Fibroblast of villous mesenchyme (primary cell): ENCODE results near the gene KLK6. TPM values are rescaled to one million over a fixed set of nuclear protein-coding genes. Genes with fewer than 3 reads are reported as not detected.
"Not testable (repeated sequence)": the region's sequence is repeated elsewhere in the genome, so short reads cannot be mapped to it uniquely, and the experiment has no call there.

Experiments used
- DNase-seq: peaks from one replicate; pipeline ENCODE4 v3.0.0-alpha.2; 2010; ENCODE audit warnings: low read depth
- H3K4me3 ChIP-seq: 2 replicates; pipeline ENCODE4 v1.5.1; 2011; ENCODE audit warnings: low read depth, mild to moderate bottlenecking, low read length
- total RNA-seq: library from RNA; depleted of rRNA; stranded (reverse); fragments of >200 nt; gene quantifications from 2 replicates; pipeline ENCODE4 v1.2.3, GENCODE V29; 2012
- TF ChIP-seq, protein P1 (sequence below): IDR thresholded peaks from 2 replicates; pipeline ENCODE4 v1.5.1; 2012; ENCODE audit warnings: low read depth, mild to moderate bottlenecking, low read length; ENCODE audit not compliant: insufficient read depth

The KLK6 gene
- total RNA-seq, 1 donor: not detected

DNA sequence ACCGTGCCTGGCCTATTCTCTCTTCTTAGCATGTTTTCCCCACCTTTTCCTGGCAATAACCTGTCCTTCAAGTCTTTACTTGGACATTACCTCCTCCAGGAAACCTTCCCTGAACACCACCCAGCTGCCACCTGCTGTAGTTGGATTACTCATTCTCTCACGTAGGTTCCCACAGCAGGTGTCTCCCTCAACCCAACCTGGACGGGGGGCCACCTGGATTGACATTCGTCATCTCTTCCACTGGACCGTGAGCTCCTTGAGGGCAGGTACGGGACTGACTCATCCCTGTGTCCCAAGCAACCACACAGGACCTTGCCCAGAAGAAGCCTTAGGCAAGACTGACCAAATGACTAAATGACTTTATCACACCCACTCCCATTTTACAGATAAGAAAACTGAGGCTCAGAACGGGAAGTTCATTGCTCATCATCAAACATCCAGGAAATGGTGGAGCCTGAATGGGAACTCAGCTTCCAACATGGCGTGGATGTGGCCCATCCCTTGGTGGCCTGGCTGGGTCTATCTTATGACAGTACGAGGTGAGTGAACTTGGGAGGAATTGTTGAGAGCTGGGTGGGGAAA lies 3.5 kb upstream of the KLK6 start:
- no peak for DNase-seq
- TF ChIP-seq, protein P1, sequence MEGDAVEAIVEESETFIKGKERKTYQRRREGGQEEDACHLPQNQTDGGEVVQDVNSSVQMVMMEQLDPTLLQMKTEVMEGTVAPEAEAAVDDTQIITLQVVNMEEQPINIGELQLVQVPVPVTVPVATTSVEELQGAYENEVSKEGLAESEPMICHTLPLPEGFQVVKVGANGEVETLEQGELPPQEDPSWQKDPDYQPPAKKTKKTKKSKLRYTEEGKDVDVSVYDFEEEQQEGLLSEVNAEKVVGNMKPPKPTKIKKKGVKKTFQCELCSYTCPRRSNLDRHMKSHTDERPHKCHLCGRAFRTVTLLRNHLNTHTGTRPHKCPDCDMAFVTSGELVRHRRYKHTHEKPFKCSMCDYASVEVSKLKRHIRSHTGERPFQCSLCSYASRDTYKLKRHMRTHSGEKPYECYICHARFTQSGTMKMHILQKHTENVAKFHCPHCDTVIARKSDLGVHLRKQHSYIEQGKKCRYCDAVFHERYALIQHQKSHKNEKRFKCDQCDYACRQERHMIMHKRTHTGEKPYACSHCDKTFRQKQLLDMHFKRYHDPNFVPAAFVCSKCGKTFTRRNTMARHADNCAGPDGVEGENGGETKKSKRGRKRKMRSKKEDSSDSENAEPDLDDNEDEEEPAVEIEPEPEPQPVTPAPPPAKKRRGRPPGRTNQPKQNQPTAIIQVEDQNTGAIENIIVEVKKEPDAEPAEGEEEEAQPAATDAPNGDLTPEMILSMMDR: no peak
- H3K4me3 ChIP-seq: no peak overlapping the region

DNA sequence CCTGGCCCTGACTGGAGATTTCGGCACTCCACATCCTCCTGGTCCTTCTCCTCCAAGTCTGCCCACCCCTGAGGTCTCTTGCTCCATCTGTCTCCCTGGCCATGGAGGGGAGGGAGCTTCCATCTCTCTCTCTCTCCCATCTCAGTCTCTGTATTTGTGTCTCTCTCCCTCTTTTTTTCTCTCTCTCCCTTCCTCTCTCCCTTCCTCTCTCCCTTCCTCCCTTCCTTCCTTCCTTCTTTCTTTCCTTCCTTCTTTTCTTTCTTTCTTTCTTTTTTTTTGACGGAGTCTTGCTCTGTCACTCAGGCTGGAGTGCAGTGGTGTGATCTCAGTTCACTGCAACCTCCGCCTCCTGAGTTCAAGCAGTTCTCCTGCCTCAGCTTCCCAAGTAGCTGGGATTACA lies 419 bp upstream of the KLK6 start:
- not testable (repeated sequence) for H3K4me3 ChIP-seq, DNase-seq

DNA sequence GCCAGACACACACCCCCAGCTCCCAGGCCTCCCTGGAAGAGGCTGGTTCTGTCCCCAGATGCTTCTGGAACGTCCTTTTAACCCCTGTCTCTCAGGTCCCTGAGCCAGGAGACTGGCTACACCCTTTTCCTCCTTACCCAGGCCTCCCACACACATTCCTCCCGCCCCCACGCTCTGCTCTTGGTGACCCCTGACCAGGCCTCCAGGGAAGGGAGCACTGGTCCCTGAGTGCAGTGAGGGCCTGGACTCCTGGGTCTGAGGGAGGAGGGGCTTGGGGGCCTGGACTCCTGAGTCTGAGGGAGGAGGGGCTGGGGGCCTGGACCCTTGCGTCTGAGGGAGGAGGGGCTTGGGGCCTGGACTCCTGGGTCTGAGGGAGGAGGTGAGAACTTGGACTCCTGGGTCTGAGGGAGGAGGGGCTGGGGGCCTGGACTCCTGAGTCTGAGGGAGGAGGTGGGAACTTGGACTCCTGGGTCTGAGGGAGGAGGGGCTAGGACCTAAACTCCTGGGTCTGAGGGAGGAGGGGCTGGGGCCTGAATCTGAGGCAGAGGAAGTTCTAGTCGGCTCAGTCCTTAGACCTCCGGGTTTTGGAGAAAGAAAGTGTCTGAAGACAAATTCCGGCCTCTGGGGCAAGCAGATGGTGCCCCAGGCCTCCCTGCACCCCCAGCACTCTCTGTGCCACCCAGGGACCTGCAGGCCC lies 527 bp downstream of the KLK6 start:
- no peak for DNase-seq
- TF ChIP-seq, protein P1: no peak
- H3K4me3 ChIP-seq: no peak overlapping the region

DNA sequence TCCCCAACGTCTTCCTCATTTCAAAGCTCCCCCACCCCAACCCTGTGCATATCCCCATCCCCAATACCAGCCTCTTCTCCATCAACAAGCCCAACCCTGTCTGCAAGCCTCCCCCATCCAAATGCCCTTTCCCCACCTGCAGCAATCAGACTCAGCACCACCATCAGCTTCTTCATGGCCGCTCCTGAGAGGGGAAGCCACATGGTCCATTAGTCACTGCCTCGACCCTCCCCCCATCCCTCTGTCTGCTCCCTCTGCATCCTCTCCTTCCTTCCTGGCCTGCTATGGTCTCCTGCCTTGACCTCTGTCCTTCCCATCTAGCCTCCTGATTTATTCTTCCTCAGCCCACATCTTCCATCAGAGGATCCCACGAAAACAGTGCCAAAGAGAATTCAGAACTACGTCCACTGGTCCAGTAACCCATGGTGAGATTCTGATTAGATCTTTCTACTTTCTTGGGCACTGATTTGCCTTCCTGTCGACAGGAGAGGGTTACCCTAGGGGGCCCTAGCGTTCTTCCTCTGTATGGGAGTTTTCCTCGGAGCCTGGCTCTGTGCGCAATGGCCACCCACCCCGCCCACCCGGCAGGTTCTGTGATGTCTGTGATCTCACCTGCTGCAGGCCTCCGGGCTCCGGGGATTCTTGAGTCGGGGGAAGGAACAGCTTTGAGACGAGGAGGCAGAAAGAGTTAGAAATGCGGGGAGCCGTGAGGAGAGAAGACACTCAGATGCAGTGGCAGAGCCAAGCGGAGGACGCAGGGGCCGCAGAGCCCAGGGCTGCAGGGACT lies 1.3 kb downstream of the KLK6 start:
- no peak overlapping the region for H3K4me3 ChIP-seq
- TF ChIP-seq, protein P1: no peak
- no peak for DNase-seq

DNA sequence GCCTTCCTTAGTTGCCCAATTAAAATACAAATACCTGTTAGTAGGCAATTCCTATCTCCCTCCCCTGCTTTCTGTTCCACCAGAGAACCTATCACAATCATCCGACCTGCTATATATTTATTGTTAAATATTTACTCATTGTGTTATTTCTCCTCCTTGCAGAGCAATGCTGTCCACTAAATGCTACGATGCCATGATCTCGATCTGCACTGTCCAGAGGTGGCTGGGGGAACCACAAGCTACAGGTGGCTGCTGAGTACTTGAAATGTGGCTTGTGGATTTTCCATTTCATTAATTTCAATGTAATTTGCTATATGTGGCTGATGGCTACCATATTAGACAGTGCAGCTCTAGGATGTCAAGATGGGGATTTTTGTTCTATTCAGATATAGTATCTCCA lies 5.1 kb downstream of the KLK6 start:
- no peak for DNase-seq
- no peak overlapping the region for H3K4me3 ChIP-seq
- TF ChIP-seq, protein P1: no peak

DNA sequence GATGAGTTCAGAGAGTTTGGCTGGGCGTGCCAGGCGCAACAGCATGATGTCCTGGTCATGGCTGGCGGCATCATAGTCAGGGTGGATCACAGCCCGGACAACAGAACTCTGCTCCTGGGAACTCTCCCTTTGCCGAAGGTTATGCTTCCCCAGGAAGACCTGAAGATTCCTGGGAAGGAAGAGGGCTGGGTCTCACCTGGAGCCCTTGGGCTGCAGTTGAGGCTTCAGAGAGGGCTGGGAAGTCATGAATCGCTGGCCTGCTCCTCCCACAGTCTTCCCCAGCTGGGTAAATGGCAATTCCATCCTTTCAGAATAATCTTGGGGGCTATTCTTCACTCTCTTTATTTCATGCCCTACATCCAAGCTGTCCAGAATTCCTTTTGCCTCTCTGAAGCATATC lies 6.0 kb downstream of the KLK6 start:
- no peak for DNase-seq
- H3K4me3 ChIP-seq: no peak overlapping the region
- TF ChIP-seq, protein P1: no peak

DNA sequence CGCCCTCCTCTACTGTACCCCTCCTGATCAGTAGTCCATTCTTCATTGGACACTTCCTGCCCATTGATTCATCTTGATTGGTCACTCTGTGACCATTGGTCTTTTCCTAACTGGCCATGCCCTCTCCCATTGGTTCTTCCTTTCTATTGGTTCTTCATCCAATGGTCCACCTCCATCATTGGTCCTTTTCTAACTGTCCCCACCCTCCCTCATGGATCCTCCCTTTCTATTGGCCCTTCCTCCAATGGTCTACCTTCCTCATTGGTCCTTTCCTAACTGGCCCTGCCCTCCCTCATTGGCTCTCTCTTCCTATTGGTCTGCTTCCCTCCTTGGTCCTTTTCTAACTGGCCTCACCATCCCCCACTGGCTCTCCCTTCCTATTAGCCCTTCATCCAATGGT lies 7.1 kb downstream of the KLK6 start:
- no peak for DNase-seq
- TF ChIP-seq, protein P1: no peak
- no peak overlapping the region for H3K4me3 ChIP-seq
